ENCODE results near the gene MTHFD1L.
A peak's percentile ranks its signal among the peaks of the same experiment; 100 is the strongest.

MTHFD1L gene

GRCh38 chr6:150866147-150866990, 867 bp downstream of the MTHFD1L start:
- DNase-seq = peak; percentile 71

DNA sequence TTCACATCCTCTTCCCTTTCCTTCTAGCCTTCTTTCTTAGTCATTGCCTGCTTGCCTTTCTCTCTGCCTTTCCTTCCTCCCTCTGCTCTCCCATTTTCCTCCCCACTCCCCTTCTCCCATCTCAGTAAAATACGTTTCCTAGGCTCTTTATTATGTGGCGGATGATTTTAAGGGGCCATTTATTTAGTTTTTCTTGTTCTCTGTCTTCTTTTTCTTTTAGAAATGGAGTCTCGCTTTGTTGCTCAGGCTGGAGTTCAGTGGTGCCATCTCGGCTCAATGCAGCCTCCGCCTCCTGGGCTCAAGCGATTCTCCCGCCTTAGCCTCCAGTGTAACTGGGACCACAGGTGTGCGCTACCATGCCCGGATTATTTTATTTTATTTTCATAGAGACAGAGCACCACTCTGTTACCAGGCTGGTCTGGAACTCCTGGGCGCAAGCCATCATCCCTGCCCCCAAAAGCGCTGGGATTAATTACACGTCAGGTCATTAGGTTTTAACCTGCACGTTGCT, 1.5 kb downstream of the MTHFD1L start:
- no peak for DNase-seq

DNA sequence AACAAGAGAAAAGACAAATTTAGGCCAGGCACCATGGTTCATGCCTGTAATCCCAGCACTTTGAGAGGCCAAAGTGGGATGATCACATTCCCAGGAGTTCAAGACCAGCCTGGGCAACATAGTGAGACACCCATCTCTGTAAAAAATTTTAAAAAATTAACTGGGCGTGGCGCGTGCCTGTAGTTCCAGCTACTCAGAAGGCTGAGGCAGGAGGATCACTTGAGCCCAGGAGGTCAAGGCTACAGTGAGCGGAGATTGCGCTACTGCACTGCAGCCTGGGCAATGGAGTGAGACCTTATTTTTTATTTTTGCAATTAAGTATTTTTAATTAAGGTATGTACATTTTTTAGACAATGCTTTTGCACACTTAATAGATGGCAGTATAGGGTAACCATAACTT, 3.3 kb downstream of the MTHFD1L start:
- no peak for DNase-seq

- no peak for DNase-seq
These were observed 8.7 kb downstream of the MTHFD1L start for GRCh38 chr6:150874179-150874578.

DNA sequence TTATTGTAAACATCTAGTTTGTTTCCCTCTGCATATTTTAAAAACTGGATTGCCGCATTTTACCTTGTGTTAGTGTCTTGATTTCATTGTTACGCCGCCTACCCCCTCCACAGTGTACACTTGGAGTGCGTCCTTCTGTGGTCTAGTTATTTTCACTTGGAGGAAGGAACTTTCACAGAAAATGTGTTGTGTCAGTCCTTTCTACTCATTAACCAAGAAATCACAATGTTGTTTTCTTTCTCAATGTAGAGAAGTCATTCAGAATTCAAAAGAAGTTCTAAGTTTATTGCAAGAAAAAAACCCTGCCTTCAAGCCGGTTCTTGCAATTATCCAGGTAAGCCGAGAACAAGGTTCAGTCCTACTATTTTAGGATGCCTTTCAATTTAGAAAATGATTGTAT, 10.3 kb downstream of the MTHFD1L start:
- DNase-seq = no peak

DNA sequence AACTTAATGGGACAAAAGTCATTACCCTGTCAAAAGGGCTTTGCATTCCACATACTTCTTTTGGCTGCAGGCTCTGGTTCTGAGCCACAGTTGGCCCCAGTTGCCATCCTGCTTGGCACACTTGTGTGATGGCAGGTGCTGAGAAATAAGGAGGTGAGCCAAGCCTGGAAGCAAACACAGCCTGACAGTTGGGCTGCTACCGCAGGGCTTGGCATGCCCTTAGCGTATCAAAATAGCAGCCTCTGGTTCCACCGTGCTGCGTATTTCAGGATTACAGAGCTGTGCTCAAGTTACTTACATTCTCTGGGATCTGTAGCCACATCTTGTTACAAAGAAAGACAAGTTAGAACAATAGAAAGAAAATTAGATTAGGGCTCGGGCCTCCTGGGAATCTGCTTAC, 11.1 kb downstream of the MTHFD1L start:
- no peak for DNase-seq

DNA sequence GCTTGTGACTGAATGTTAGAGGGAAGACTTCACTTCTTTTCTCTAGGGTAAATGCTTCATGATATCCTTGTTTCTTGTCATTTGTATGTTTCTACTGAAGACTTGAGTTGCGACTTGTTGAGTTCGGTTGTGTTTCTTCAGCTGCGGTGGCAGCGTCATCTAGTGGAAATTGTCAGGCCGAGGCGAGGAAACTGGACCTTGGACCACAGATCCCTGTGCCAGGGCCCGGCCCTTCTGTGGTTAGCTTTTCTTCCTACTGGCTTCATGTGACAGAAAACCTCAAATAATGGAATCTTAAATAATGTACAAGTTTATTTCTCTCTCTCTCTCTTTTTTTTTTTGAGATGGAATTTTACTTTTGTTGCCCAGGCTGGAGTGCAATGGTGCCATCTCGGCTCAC, 12.4 kb downstream of the MTHFD1L start:
- DNase-seq = no peak

DNA sequence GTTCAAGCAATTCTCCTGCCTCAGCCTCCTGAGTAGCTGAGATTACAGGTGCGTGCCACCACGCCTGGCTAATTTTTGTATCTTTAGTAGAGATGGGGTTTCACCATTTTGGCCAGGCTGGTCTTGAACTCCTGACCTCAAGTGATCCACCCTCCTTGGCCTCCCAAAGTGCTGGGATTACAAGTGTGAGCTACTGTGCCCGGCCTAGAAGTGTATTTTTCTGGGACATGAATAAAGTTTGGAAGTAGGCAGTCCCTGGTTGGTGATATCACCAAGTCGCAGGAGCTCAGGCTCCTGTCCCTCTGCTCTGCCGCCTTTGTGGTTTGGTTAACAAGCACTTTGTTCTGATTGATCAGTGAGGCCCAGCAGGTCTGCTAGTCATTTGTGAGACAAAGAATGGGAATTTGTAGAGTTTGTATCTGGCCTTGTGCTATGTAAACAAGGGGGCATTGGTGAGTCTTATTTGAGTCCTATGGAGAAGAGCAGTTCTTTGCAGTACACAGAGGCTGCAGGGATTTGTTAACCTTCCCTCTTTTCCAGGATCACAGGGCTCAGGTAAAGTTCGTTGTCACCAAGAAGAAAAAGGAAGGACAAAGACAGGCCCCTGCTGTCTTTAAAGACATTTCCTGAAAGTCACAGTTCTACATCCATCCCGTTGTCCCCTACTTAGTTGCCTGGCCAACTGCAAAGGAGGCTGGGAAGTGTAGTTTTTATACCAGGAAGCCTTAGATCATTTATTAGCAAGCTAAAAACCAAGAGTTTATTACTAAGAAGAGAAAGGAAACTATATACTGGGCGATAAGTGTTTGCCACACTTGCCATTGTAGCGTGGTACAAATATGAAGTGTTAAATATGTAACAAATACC, 13.1 kb downstream of the MTHFD1L start:
- no peak for DNase-seq

- no peak for DNase-seq
These were observed 14.8 kb downstream of the MTHFD1L start for GRCh38 chr6:150880336-150880735.

GRCh38 chr6:150881911-150882481, 16.5 kb downstream of the MTHFD1L start:
- no peak for DNase-seq

- no peak for DNase-seq
These were observed 18.0 kb downstream of the MTHFD1L start for GRCh38 chr6:150883521-150883920.

DNA sequence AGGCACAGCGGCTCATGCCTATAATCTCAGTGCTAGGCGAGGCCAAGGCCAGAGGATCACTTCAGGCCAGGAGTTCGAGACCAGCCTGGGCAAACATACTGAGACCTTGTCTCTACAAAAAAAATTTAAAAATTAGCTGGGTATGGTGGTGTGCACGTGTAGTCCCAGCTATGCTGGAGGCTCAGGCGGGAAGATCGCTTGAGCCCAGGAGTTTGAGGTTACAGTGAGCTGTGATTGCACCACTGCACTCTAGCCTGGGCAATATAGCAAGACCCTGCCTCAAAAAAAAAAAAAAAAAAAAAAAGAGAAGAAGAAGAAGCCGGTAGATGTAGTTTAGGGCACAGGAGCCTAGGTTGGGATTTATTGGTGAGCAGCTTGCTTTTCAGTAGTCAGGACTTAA, 20.7 kb downstream of the MTHFD1L start:
- no peak for DNase-seq

GRCh38 chr6:150887978-150888563, 22.6 kb downstream of the MTHFD1L start:
- DNase-seq = no peak

DNA sequence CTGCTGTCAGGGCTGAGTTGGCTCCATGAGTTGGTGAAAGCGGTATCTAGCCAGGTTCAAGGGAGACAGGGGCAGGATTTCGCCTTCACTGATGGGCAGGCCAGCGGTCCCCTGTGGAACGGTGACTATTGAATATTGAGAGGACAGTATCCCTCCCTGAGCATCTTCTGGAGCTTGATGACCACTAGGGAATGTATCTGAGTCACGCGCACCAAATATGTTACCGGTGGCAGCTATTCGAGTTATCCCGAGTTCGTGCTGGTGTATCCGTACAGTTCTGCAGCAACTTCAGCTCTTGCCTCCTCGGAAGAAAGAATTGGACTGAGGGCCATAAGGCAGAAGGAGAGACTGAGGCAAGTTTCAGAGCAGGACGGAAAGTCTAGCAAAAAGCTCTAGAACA, 24.8 kb downstream of the MTHFD1L start:
- no peak for DNase-seq

- DNase-seq = peak; percentile 54
These were observed 26.5 kb downstream of the MTHFD1L start for GRCh38 chr6:150891888-150892485.

- DNase-seq = no peak
These were observed 28.8 kb downstream of the MTHFD1L start for GRCh38 chr6:150894191-150894744.

DNA sequence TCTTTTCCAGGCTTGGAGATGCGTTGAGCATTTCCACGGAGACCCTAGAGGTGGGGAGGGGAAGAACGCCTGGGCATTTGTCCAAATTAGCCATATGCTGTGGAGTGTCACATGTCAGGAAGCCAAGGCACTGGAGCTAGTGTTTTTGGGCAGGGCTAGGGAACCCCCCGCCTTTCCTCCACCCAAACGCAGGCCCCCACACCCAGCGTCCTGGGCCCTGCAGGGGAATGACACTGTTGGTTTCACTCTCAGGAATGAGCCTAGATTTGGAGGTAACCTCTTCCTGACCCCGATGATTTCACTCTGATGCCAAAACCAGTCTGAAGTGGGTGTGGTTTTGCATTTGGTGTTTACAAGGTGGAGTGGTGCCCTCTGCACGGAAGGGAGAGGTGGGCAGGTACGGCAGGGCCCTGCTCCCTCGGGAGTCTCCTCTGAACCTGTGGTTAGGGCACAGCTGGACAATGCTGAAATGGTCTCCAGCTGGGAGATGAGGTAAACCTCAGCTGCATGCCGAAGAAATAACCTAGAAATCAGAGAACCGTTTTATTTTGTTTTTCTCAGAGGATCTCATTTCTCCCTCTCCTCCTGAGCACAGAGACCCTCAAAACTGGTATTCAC, 29.5 kb downstream of the MTHFD1L start:
- DNase-seq = no peak

- no peak for DNase-seq
These were observed 30.6 kb downstream of the MTHFD1L start for GRCh38 chr6:150895928-150896632.

DNA sequence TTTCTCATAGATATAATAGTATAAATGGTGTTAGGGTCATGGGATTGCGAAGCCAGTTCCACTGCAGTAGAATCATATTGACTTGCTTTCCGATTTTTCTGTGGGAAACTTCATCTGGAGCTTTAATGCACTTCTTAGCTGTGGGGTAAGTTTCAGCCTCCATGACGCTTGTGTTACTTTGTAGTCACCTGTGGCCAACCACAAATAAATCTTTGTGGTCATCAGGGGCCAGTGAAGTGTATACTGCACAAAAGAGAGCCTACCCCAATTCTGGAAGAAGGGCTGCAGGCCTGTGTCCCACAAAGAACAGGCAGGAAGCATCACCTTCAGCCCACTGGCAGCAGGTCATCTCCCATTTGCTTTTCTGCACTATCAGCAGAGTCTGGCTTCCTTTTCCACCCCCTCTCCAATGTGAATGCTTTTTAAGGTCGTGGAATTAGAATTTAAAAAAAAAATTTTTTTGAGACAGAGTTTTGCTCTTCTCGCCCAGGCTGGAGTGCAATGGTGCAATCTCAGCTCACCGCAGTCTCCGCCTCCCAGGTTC, 32.0 kb downstream of the MTHFD1L start:
- no peak for DNase-seq

GRCh38 chr6:150898399-150899170, 33.1 kb downstream of the MTHFD1L start:
- DNase-seq = no peak

Data from activated CD4-positive, alpha-beta T cell treated with anti-CD3 and anti-CD28 coated beads, Interleukin-2, amount 50 U/mL, for 1 hour (primary cell).